ENCODE results near the gene COG2. TPM values are rescaled to one million over a fixed set of nuclear protein-coding genes. Genes with fewer than 3 reads are reported as not detected.

Gene COG2
- total and polyA plus RNA-seq, 2 of the 8 experiments (the other 6 are each of a cell fraction or from before 2014, with no cell fraction given), result 10.3 to 36.7 TPM

- no peak overlapping the region for H4K91ac ChIP-seq (replicated peaks; ENCODE audit: insufficient read length, low read length)
- H3K4me1 ChIP-seq (replicated peaks in 1 of 4; ENCODE audit: control insufficient read depth in 3 of 4, insufficient read depth in 4 of 4, low read length in 3 of 4), result peaks cover 0 to 18% (median 10%) of the 10 kb centered on the region in 4 experiments; a peak in 4 of 7 replicates
- no peak overlapping the region for H3K14ac ChIP-seq (ENCODE audit: insufficient read length)
- no peak overlapping the region for H4K5ac ChIP-seq (ENCODE audit: insufficient read length, low read depth, low read length)
- no peak overlapping the region for H2BK5ac ChIP-seq (ENCODE audit: low read depth, low read length)
- no peak overlapping the region for H3K9ac ChIP-seq (replicated peaks in 1 of 4; ENCODE audit: extremely low read depth in 1 of 4, low read depth in 3 of 4, low read length in 3 of 4)
- H2BK12ac ChIP-seq (ENCODE audit: low read depth, low read length), result no peak overlapping the region
- no peaks in the 10 kb centered on the region for H3K9me3 ChIP-seq (ENCODE audit: insufficient read depth in 2 of 2, low read depth in 1 of 2, low read length in 1 of 2)
- ChIA-PET CTCF (ENCODE audit: partially characterized antibody) (interaction anchor here (1.3 to 3.2 kb wide), 3 partner anchors 31 to 86 kb away, joined by 3 to 11 read pairs (median 3); partner anchors contain the start of gene COG2), POLR2A (ENCODE audit: partially characterized antibody) (no interaction called here)
- no peak for DNase-seq (ENCODE audit: low read depth in 1 of 2, low spot score in 2 of 2)
- TF ChIP-seq FOSL1 (IDR thresholded peaks at IDR 0.05; ENCODE audit: insufficient read depth, low read depth, low read length) (no peak), CBX5 (IDR thresholded peaks at IDR 0.05; ENCODE audit: low read depth, low read length) (no peak), SUZ12 (IDR thresholded peaks at IDR 0.05; ENCODE audit: low read length) (no peak), KDM1A (IDR thresholded peaks at IDR 0.05; ENCODE audit: borderline replicate concordance, low read length) (no peak), BCL11A (IDR thresholded peaks at IDR 0.05; ENCODE audit: low read depth in 2 of 2, low read length in 2 of 2) (no peak), GTF2F1 (IDR thresholded peaks at IDR 0.05; ENCODE audit: borderline replicate concordance, low read depth, low read length) (no peak), KDM5A (IDR thresholded peaks at IDR 0.05; ENCODE audit: low read length) (no peak), KDM4A (IDR thresholded peaks at IDR 0.05; ENCODE audit: low read depth, low read length, severe bottlenecking) (no peak), SP2 (IDR thresholded peaks at IDR 0.05; ENCODE audit: low read length) (no peak), POLR2AphosphoS5 (IDR thresholded peaks at IDR 0.05; ENCODE audit: low read depth, low read length) (no peak), EGR1 (IDR thresholded peaks at IDR 0.05; ENCODE audit: borderline replicate concordance, low read depth, low read length) (no peak), USF2 (IDR thresholded peaks at IDR 0.05; ENCODE audit: low read length) (no peak), JUND (IDR thresholded peaks at IDR 0.05; ENCODE audit: low read length) (no peak)
- no peak overlapping the region for H4K8ac ChIP-seq (ENCODE audit: extremely low read depth, insufficient read depth, low read length)
- H3K18ac ChIP-seq (ENCODE audit: extremely low read depth, low read length), result no peak overlapping the region
- no peak overlapping the region for H2BK15ac ChIP-seq (ENCODE audit: low read length)
- H3K56ac ChIP-seq (replicated peaks; ENCODE audit: insufficient read length, low read depth, low read length), result no peak overlapping the region
- H2AFZ ChIP-seq (ENCODE audit: low read length), result no peak overlapping the region
- FAIRE-seq, result no peak
- no peak overlapping the region for H3K27ac ChIP-seq (ENCODE audit: low read depth, low read length)
- no peaks in the 10 kb centered on the region for H3K27me3 ChIP-seq (replicated peaks in 1 of 4; ENCODE audit: control insufficient read depth in 3 of 4, extremely low read depth in 1 of 4, insufficient read depth in 3 of 4, low read length in 3 of 4)
- H3K4me3 ChIP-seq (ENCODE audit: extremely low read depth in 1 of 4, insufficient read depth in 2 of 4, low read depth in 3 of 4, low read length in 4 of 4), result no peak overlapping the region
- no peak overlapping the region for H3K4ac ChIP-seq (replicated peaks; ENCODE audit: insufficient read length, low read depth, low read length)
- H2AK5ac ChIP-seq (ENCODE audit: low read depth, low read length), result no peak overlapping the region
- WGBS, 2 experiments (ENCODE audit: extremely low coverage in 1 of 2, insufficient coverage in 1 of 2, insufficient read length in 1 of 2, insufficient replicate concordance in 2 of 2, low coverage in 1 of 2, low lambda C conversion rate in 2 of 2, missing lambda C conversion rate in 1 of 2), result 76% methylated on average over 1 of the region's 1 CpG; no CpG with 5 or more reads in 1 of the 2 experiments
- no peak overlapping the region for H2BK120ac ChIP-seq (replicated peaks; ENCODE audit: low read depth, low read length)
- no peaks in the 10 kb centered on the region for H3K79me2 ChIP-seq (ENCODE audit: control insufficient read depth in 1 of 2, insufficient read depth in 2 of 2, low read length in 2 of 2)
- no peak overlapping the region for H3K23ac ChIP-seq (ENCODE audit: insufficient read length)
- no peaks in the 10 kb centered on the region for H3K79me1 ChIP-seq (ENCODE audit: low read depth, low read length)
- no peaks in the 10 kb centered on the region for H3K23me2 ChIP-seq (ENCODE audit: low read depth, low read length)
- no peak overlapping the region for H3K4me2 ChIP-seq (ENCODE audit: insufficient read depth in 1 of 2, low read depth in 2 of 2, low read length in 2 of 2)
- H4K20me1 ChIP-seq (replicated peaks in 1 of 2; ENCODE audit: control insufficient read depth in 1 of 2, insufficient read depth in 2 of 2, low read length in 2 of 2), result no peaks in the 10 kb centered on the region
- no peaks in the 10 kb centered on the region for H3K36me3 ChIP-seq (ENCODE audit: control insufficient read depth in 2 of 4, insufficient read depth in 4 of 4, low read length in 3 of 4)
- no peak overlapping the region for H2BK20ac ChIP-seq (ENCODE audit: low read length)
Observed at GRCh38 chr1:230611878-230612235, 30.4 kb upstream of the COG2 start.

Measured in H1 (cell line).